Activated CD8-positive, alpha-beta T cell treated with anti-CD3 and anti-CD28 coated beads for 36 hours (primary cell): Measurements from ENCODE around the gene DENND5B. TPM values are rescaled to one million over a fixed set of nuclear protein-coding genes. Genes with fewer than 3 reads are reported as not detected.

Experiments
- ATAC-seq: fragments of 200-7000 bp; cut with Tn5 transposase; one replicate; pipeline ENCODE4 v1.10.0; 2021; ENCODE audit warnings: mild to moderate bottlenecking, moderate library complexity
- CTCF ChIA-PET: fragments of 350-600 bp; sonication (Branson Sonifier 250); formaldehyde crosslinking; loops from one replicate; lab custom pipeline; 2021; ENCODE audit warnings: antibody characterized with exemption; lab: Charles Lee
- POLR2A ChIA-PET: fragments of 350-600 bp; sonication (Branson Sonifier 250); formaldehyde crosslinking; loops from one replicate; lab custom pipeline; 2021; ENCODE audit warnings: antibody characterized with exemption; lab: Charles Lee
- DNase-seq: peaks from one replicate; pipeline ENCODE4 v3.0.0-alpha.2; 2020
- H3K27ac Mint-ChIP-seq: one replicate; pipeline ENCODE4 v1.8.0; 2021; ENCODE audit warnings: mild to moderate bottlenecking, mixed read lengths
- H3K27me3 Mint-ChIP-seq: one replicate; pipeline ENCODE4 v1.8.0; 2021; ENCODE audit warnings: mixed read lengths
- H3K36me3 Mint-ChIP-seq: one replicate; pipeline ENCODE4 v1.8.0; 2021; ENCODE audit warnings: low read depth, mixed read lengths
- H3K4me1 Mint-ChIP-seq: one replicate; pipeline ENCODE4 v1.8.0; 2021; ENCODE audit warnings: low read depth, mixed read lengths
- H3K4me3 Mint-ChIP-seq: one replicate; pipeline ENCODE4 v1.8.0; 2021; ENCODE audit warnings: mild to moderate bottlenecking, moderate library complexity, mixed read lengths
- H3K9me3 Mint-ChIP-seq: one replicate; pipeline ENCODE4 v1.8.0; 2021; ENCODE audit warnings: mixed read lengths
- CTCF ChIP-seq: fragments of 200-600 bp; IDR thresholded peaks from one replicate; pipeline ENCODE4 v1.8.0; 2022; ENCODE audit warnings: antibody characterized with exemption, mild to moderate bottlenecking
- intact Hi-C: fragments of 100-400 bp; cut with micrococcal nuclease; formaldehyde crosslinking; loops from one replicate; pipeline ENCODE4 v1.10.0; 2022
- total RNA-seq, 2 experiments: library from RNA; stranded (reverse); gene quantifications; one replicate each; pipeline ENCODE4 v1.2.3, GENCODE V29; 2021

Gene DENND5B
- total RNA-seq, 2 experiments from 2014 or later: 0.31 to 0.43 TPM

- DNase-seq (no peak), ATAC-seq (no peak)
- H3K4me3 Mint-ChIP-seq: no peak overlapping the region
- H3K27ac Mint-ChIP-seq: no peak overlapping the region
- H3K9me3 Mint-ChIP-seq: no peaks in the 10 kb centered on the region
- H3K4me1 Mint-ChIP-seq: no peaks in the 10 kb centered on the region
- intact Hi-C loops: no loop called here
- no peak for TF ChIP-seq CTCF
- ChIA-PET CTCF (no interaction called here), POLR2A (no interaction called here)
- no peaks in the 10 kb centered on the region for H3K36me3 Mint-ChIP-seq
- no peaks in the 10 kb centered on the region for H3K27me3 Mint-ChIP-seq
Measured at GRCh38 chr12:31371256-31371620, 219.7 kb downstream of the DENND5B start.

- H3K27me3 Mint-ChIP-seq: no peaks in the 10 kb centered on the region
- ChIA-PET CTCF (no interaction called here), POLR2A (no interaction called here)
- no peaks in the 10 kb centered on the region for H3K9me3 Mint-ChIP-seq
- no peak overlapping the region for H3K27ac Mint-ChIP-seq
- intact Hi-C loops: no loop called here
- no peak for ATAC-seq
- no peak for DNase-seq
- no peak for TF ChIP-seq CTCF
- H3K4me3 Mint-ChIP-seq: no peak overlapping the region
- H3K4me1 Mint-ChIP-seq: no peaks in the 10 kb centered on the region
- H3K36me3 Mint-ChIP-seq: no peaks in the 10 kb centered on the region
Measured at GRCh38 chr12:31370531-31371255, 220.2 kb downstream of the DENND5B start.

DNA sequence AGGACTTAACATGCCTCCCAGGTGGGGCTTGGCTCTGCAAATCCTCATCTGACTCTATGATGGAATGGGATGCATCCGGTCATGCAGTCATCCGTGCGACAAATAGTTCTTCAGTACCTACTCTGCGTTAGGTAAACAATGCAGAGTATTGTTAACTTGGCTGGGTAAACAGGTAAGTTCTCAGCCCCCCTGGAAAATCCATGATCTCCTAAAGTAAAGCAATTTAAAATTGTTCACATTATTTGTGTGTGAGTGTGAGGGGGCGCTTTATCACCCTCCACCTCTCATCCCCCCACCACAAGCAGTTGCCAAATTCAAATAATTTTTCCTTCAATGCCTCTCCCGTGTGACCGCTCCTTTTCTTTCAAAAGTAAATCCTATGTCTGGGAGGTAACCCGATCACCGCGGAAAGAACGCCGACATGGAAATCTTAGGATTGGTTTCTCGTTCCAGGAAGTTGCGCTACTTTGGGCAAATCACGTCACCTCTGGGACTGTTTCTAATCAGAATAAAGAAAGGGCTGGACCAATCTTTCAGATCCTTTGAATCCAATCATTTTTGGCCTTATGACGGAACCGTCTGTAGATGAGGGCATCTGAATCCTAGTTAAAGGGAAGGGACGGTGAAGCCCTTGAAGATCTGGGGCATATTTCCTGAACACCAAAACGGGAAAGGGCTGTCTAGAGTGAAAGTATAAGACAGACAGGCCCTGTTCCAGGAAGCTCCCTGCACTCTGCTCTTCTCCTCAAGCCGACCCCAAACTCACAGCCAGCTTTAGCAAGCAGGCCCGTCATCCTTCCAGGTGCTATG is 221.0 kb downstream of the DENND5B start:
- intact Hi-C loops: no loop called here
- ATAC-seq (no peak), DNase-seq (no peak)
- Mint-ChIP-seq H3K9me3 (no peaks in the 10 kb centered on the region), H3K27me3 (no peaks in the 10 kb centered on the region), H3K4me3 (no peak overlapping the region), H3K27ac (no peak overlapping the region), H3K36me3 (no peaks in the 10 kb centered on the region), H3K4me1 (no peaks in the 10 kb centered on the region)
- TF ChIP-seq CTCF: no peak
- ChIA-PET CTCF (no interaction called here), POLR2A (no interaction called here)

GRCh38 chr12:31368666-31369361 is 222.1 kb downstream of the DENND5B start:
- DNase-seq: no peak
- POLR2A ChIA-PET: no interaction called here
- no peaks in the 10 kb centered on the region for H3K4me1 Mint-ChIP-seq

More at GRCh38 chr12:31368666-31369361, 222.1 kb downstream of the DENND5B start:
- Mint-ChIP-seq H3K27me3 (no peaks in the 10 kb centered on the region), H3K9me3 (no peaks in the 10 kb centered on the region), H3K27ac (no peak overlapping the region), H3K36me3 (no peaks in the 10 kb centered on the region), H3K4me3 (no peak overlapping the region)
- TF ChIP-seq CTCF: no peak
- CTCF ChIA-PET: no interaction called here
- no peak for ATAC-seq
- intact Hi-C loops: no loop called here
